K562 (cell line): ENCODE measurements around the gene CAMK2N1. TPM values are rescaled to one million over a fixed set of nuclear protein-coding genes. Genes with fewer than 3 reads are reported as not detected.

Source experiments
- CEBPB ChIP-seq: fragments of 450-650 bp; IDR thresholded peaks from 2 replicates; pipeline ENCODE4 v1.6.1; 2016; ENCODE audit warnings: missing genetic modification characterization, missing compliant biosample characterization
- CREB3 ChIP-seq: fragments of 450-650 bp; conservative IDR thresholded peaks from 2 replicates; pipeline ENCODE4 v1.6.1; 2016; ENCODE audit warnings: missing genetic modification characterization, low read depth, mild to moderate bottlenecking, missing compliant biosample characterization, moderate library complexity
- CSDE1 ChIP-seq, 2 experiments: fragments of 450-650 bp; IDR thresholded peaks; 2 replicates each; pipeline ENCODE4 v1.6.1; 2016; ENCODE audit warnings: mild to moderate bottlenecking in 1 of 2
- DNMT1 ChIP-seq: fragments of 450-650 bp; IDR thresholded peaks from 2 replicates; pipeline ENCODE4 v1.6.1; 2016; ENCODE audit warnings: antibody characterized with exemption, mild to moderate bottlenecking
- EWSR1 ChIP-seq: fragments of 450-650 bp; IDR thresholded peaks from 2 replicates; pipeline ENCODE4 v1.6.1; 2018; ENCODE audit warnings: borderline replicate concordance, mild to moderate bottlenecking, low read depth, moderate library complexity; ENCODE audit not compliant: partially characterized antibody
- HMG20B ChIP-seq: fragments of 250-450 bp; sonication (Bioruptor Pico); IDR thresholded peaks from 2 replicates; pipeline ENCODE4 v1.5.0; 2021; ENCODE audit warnings: mild to moderate bottlenecking
- HSF4 ChIP-seq: fragments of 250-450 bp; sonication (Bioruptor Pico); IDR thresholded peaks from 2 replicates; pipeline ENCODE4 v2.1.2; 2022; ENCODE audit warnings: mild to moderate bottlenecking, moderate library complexity, borderline replicate concordance
- NR2C1 ChIP-seq, 2 experiments: fragments of 450-650 bp; IDR thresholded peaks; 2 replicates each; pipeline ENCODE4 v1.6.1; 2017; ENCODE audit warnings: mild to moderate bottlenecking in 2 of 2, antibody characterized with exemption in 1 of 2, inconsistent platforms in 1 of 2, missing compliant biosample characterization in 1 of 2, missing genetic modification characterization in 1 of 2
- SIN3A ChIP-seq, 2 experiments: fragments of 150-350 bp in 1 of 2; IDR thresholded peaks; 2 replicates each; pipeline ENCODE4 v1.6.1; 2011 to 2016; ENCODE audit warnings: borderline replicate concordance in 2 of 2, low read depth in 2 of 2, low read length in 2 of 2, mild to moderate bottlenecking in 2 of 2, moderate library complexity in 2 of 2; ENCODE audit not compliant: control insufficient read depth in 1 of 2
- TAF9B ChIP-seq: fragments of 450-650 bp; IDR thresholded peaks from 2 replicates; pipeline ENCODE4 v1.6.1; 2018; ENCODE audit warnings: mild to moderate bottlenecking; ENCODE audit not compliant: partially characterized antibody
- TSC22D4 ChIP-seq: fragments of 450-650 bp; IDR thresholded peaks from 2 replicates; pipeline ENCODE4 v1.6.1; 2016; ENCODE audit warnings: missing genetic modification characterization, missing biosample characterization, control low read depth
- TSHZ1 ChIP-seq: fragments of 250-450 bp; sonication (Bioruptor Pico); IDR thresholded peaks from 2 replicates; pipeline ENCODE4 v1.4.0; 2020; ENCODE audit warnings: mild to moderate bottlenecking, moderate library complexity
- U2AF2 ChIP-seq: fragments of 200-400 bp; formaldehyde crosslinking; optimal IDR thresholded peaks from 2 replicates; pipeline ENCODE3; 2017; ENCODE audit warnings: low read depth, mild to moderate bottlenecking, low read length
- ZNF12 ChIP-seq: sonication (generic); formaldehyde crosslinking; IDR thresholded peaks from 2 replicates; pipeline ENCODE4 v1.4.0; 2020; ENCODE audit warnings: mild to moderate bottlenecking, missing genetic modification reagents
- ZNF24 ChIP-seq: fragments of 450-650 bp; IDR thresholded peaks from 2 replicates; pipeline ENCODE4 v1.6.1; 2016
- ZNF263 ChIP-seq: sonication (generic); formaldehyde crosslinking; IDR thresholded peaks from 2 replicates; pipeline ENCODE4 v1.8.0; 2022; ENCODE audit warnings: mild to moderate bottlenecking, missing genetic modification reagents, borderline replicate concordance
- ZNF347 ChIP-seq: fragments of 450-650 bp; formaldehyde crosslinking; IDR thresholded peaks from 2 replicates; pipeline ENCODE4 v1.4.0; 2020; ENCODE audit warnings: low read depth, mild to moderate bottlenecking, moderate library complexity
- ZNF583 ChIP-seq: fragments of 250-450 bp; sonication (Bioruptor Pico); IDR thresholded peaks from 2 replicates; pipeline ENCODE4 v1.4.0; 2020
- polyA plus RNA-seq, 8 experiments: library from polyadenylated mRNA; depleted of rRNA in 4 of 8; stranded (reverse) in 5 of 8; unstranded in 3 of 8; fragments of >200 nt; fragmentation: Nextera tagmentation in 2 of 8; fragmentation: Illumina TruSeq in 1 of 8; extraction: Ambion mirVana in 2 of 8; extraction: Trizol in 1 of 8; gene quantifications; 2 replicates each; pipeline versions ENCODE4 v1.2.1 to v1.2.3, GENCODE V29; 2011 to 2014; ENCODE audit warnings: inconsistent platforms in 1 of 8, missing spikeins in 1 of 8
- total RNA-seq, 7 experiments: library from RNA; depleted of rRNA in 6 of 7; stranded (reverse); fragments of >200 nt in 6 of 7; fragmentation: Illumina TruSeq in 2 of 7; extraction: Trizol in 2 of 7; gene quantifications; 2 replicates each; pipeline versions ENCODE4 v1.2.1 to v1.2.3, GENCODE V29; 2011 to 2021; ENCODE audit warnings: low replicate concordance in 1 of 7
- TF ChIP-seq, protein P1 (sequence below): fragments of 150-350 bp; conservative IDR thresholded peaks from 2 replicates; pipeline ENCODE4 v1.6.1; 2014; ENCODE audit warnings: low read length
- TF ChIP-seq, protein P2 (sequence below): sonication (generic); formaldehyde crosslinking; IDR thresholded peaks from 2 replicates; pipeline ENCODE4 v1.8.0; 2023; ENCODE audit warnings: mild to moderate bottlenecking, missing genetic modification reagents

Gene CAMK2N1
- total and polyA plus RNA-seq, 9 of the 15 experiments (the other 6 are each of a cell fraction or from before 2014, with no cell fraction given): 0.09 to 1.4 (median 0.34) TPM

GRCh38 chr1:20486457-20487235 lies 636 bp upstream of the CAMK2N1 start (continued):
- TF ChIP-seq TSHZ1 (CRISPR knock-in tag): no peak
- TF ChIP-seq DNMT1: no peak
- TF ChIP-seq ZNF263: no peak
- TF ChIP-seq ZNF12 (CRISPR knock-in tag): no peak
- TF ChIP-seq CEBPB: no peak
- TF ChIP-seq HMG20B (CRISPR knock-in tag): no peak
- TF ChIP-seq, protein P1, sequence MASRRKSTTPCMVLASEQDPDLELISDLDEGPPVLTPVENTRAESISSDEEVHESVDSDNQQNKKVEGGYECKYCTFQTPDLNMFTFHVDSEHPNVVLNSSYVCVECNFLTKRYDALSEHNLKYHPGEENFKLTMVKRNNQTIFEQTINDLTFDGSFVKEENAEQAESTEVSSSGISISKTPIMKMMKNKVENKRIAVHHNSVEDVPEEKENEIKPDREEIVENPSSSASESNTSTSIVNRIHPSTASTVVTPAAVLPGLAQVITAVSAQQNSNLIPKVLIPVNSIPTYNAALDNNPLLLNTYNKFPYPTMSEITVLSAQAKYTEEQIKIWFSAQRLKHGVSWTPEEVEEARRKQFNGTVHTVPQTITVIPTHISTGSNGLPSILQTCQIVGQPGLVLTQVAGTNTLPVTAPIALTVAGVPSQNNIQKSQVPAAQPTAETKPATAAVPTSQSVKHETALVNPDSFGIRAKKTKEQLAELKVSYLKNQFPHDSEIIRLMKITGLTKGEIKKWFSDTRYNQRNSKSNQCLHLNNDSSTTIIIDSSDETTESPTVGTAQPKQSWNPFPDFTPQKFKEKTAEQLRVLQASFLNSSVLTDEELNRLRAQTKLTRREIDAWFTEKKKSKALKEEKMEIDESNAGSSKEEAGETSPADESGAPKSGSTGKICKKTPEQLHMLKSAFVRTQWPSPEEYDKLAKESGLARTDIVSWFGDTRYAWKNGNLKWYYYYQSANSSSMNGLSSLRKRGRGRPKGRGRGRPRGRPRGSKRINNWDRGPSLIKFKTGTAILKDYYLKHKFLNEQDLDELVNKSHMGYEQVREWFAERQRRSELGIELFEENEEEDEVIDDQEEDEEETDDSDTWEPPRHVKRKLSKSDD: no peak
- no peak for TF ChIP-seq ZNF583 (CRISPR knock-in tag)
- no peak for TF ChIP-seq U2AF2
- TF ChIP-seq CSDE1 (IDR thresholded peaks at IDR 0.05): no peak
- no peak for TF ChIP-seq HSF4 (CRISPR knock-in tag)
- TF ChIP-seq ZNF24: no peak
- TF ChIP-seq SIN3A (IDR thresholded peaks at IDR 0.05; ENCODE audit: borderline replicate concordance in 2 of 2, control insufficient read depth in 1 of 2, low read depth in 2 of 2, low read length in 2 of 2): no peak
- TF ChIP-seq EWSR1: no peak
- TF ChIP-seq TSC22D4 (tag): no peak
- TF ChIP-seq ZNF347: no peak
- TF ChIP-seq NR2C1 (IDR thresholded peaks at IDR 0.05): no peak
- no peak for TF ChIP-seq NR2C1 (tag; IDR thresholded peaks at IDR 0.05)
- TF ChIP-seq TAF9B: no peak
- TF ChIP-seq, protein P2, sequence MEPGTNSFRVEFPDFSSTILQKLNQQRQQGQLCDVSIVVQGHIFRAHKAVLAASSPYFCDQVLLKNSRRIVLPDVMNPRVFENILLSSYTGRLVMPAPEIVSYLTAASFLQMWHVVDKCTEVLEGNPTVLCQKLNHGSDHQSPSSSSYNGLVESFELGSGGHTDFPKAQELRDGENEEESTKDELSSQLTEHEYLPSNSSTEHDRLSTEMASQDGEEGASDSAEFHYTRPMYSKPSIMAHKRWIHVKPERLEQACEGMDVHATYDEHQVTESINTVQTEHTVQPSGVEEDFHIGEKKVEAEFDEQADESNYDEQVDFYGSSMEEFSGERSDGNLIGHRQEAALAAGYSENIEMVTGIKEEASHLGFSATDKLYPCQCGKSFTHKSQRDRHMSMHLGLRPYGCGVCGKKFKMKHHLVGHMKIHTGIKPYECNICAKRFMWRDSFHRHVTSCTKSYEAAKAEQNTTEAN (CRISPR knock-in tag): no peak
- TF ChIP-seq CREB3 (tag): no peak
